GM21786 (cell line): ENCODE measurements around the gene HOXC13.

Experiments used
- ATAC-seq: cut with Tn5 transposase; IDR thresholded peaks from one replicate; pipeline ENCODE4 v1.9.1; 2021; ENCODE audit not compliant: unreplicated experiment

The HOXC13 gene

GRCh38 chr12:53939141-53940108 is 794 bp downstream of the HOXC13 start:
- no peak for ATAC-seq

- no peak for ATAC-seq
Measured at GRCh38 chr12:53940443-53941014, 1.9 kb downstream of the HOXC13 start.

GRCh38 chr12:53941187-53941586 is 2.6 kb downstream of the HOXC13 start:
- no peak for ATAC-seq

- ATAC-seq, result no peak
Measured at GRCh38 chr12:53941750-53942149, 3.1 kb downstream of the HOXC13 start.

- no peak for ATAC-seq
Measured at GRCh38 chr12:53942467-53942997, 3.9 kb downstream of the HOXC13 start.

- no peak for ATAC-seq
Measured at GRCh38 chr12:53944209-53944608, 5.6 kb downstream of the HOXC13 start.

GRCh38 chr12:53944907-53945847 is 6.5 kb downstream of the HOXC13 start:
- ATAC-seq, result no peak

GRCh38 chr12:53947743-53948142 is 9.1 kb downstream of the HOXC13 start:
- no peak for ATAC-seq

GRCh38 chr12:53948650-53949593 is 10.3 kb downstream of the HOXC13 start:
- ATAC-seq, result no peak

GRCh38 chr12:53949631-53950436 is 11.2 kb downstream of the HOXC13 start:
- no peak for ATAC-seq

GRCh38 chr12:53950437-53950773 is 11.8 kb downstream of the HOXC13 start:
- no peak for ATAC-seq

- no peak for ATAC-seq
Measured at GRCh38 chr12:53950789-53951576, 12.4 kb downstream of the HOXC13 start.

- no peak for ATAC-seq
Measured at GRCh38 chr12:53951577-53952334, 13.1 kb downstream of the HOXC13 start.

GRCh38 chr12:53952335-53952694 is 13.7 kb downstream of the HOXC13 start:
- ATAC-seq, result no peak

GRCh38 chr12:53952871-53953734 is 14.5 kb downstream of the HOXC13 start:
- no peak for ATAC-seq

- ATAC-seq, result no peak
Measured at GRCh38 chr12:53953831-53954693, 15.4 kb downstream of the HOXC13 start.
